Anterior cingulate cortex (tissue), 58 donors: Measurements from ENCODE around the gene OTOG.
A peak's percentile ranks its signal among the peaks of the same experiment; 100 is the strongest.

ENCODE experiments used
- DNase-seq, 58 donors: peaks; one replicate each; lab custom pipeline; 2025; lab: John Stamatoyannopoulos, UW

Gene OTOG

GRCh38 chr11:17533778-17534415, 13.2 kb upstream of the OTOG start:
- DNase-seq = no peak

DNA sequence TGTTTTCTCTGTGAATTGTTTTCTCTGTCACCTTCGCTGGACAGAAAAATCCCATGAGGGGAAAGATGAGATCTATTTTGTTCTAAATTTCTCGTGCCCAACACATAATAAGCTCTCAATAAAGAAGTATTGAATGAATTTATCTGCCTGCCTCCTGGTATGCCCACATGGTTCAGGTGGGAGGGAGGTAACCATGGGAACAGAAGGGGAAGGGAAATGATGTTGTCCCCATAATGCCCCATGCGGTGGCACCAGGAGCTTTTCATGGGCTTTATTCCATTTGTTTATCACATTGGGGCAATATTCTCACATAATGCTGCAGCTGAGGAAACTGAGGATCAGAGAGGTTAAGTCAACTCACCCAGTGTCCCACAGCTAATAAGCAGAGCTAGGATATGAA, 11.6 kb upstream of the OTOG start:
- peak in 1 of 58 donors; percentile 3 for DNase-seq

DNA sequence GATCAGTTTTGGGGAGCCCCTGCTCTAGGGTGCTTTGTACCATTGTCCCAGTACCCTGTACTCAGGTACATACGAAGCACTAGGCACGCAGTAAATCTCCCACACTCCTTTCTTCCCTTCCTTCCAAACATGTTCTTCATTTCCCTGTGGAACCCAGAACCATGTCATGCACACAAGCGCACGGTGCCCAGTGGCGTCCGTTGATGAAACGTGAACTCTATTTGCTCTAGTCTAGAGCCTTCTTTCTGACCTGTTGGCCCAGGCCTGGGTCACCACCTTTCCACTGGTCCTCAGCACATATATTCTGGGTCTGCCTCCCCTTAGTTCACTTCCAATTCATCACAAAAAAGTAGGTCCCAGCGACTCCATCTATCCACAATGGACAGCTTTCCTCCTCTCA, 9.8 kb upstream of the OTOG start:
- DNase-seq = no peak

GRCh38 chr11:17538054-17538453, 9.0 kb upstream of the OTOG start:
- DNase-seq = no peak

DNA sequence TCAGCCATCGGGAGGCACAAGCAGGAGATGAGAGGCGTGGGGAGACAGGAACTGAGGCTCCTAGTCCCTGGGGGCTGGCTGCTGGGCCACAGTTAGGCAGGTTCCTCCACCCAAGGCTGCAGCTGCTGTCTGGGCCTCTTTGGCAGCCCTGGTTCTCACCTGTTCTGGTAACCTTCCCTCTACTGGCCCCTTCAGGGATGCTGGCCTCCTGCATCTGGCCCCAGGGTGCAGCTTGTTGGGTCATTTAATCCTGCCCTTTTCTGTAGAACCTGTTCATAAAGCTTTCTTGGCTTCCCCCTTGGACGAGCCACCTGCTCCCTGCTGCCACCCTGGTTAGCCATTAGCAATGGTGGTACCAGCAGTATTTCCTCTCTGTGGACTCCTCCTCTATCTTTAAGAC, 8.3 kb upstream of the OTOG start:
- no peak for DNase-seq

- DNase-seq = no peak
These were observed 6.3 kb upstream of the OTOG start for GRCh38 chr11:17540807-17541206.

GRCh38 chr11:17541330-17541885, 5.7 kb upstream of the OTOG start:
- DNase-seq = peak in 1 of 58 donors; percentile 12

DNA sequence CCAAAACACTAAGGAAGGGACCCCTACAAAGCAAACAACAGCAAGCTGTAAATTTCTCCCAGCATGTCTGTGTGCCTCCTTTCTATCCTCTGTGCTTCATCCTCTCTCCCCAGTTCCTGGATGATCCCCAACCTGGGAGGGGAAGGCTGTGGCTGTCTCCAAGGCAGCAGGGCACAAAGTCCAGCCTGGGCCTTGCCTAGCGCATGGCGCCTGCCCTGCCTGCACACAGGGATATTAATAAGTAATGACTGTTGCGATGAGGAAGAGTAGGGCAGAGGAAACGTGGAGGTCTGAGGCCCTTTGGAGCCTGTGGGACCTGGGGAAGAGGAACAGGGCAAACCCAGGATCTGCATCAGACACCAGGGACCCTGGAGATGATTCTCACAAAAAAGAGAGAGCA, 4.8 kb upstream of the OTOG start:
- DNase-seq = peak in 1 of 58 donors; percentile 34

- DNase-seq = no peak
These were observed 4.0 kb upstream of the OTOG start for GRCh38 chr11:17543041-17543440.

DNA sequence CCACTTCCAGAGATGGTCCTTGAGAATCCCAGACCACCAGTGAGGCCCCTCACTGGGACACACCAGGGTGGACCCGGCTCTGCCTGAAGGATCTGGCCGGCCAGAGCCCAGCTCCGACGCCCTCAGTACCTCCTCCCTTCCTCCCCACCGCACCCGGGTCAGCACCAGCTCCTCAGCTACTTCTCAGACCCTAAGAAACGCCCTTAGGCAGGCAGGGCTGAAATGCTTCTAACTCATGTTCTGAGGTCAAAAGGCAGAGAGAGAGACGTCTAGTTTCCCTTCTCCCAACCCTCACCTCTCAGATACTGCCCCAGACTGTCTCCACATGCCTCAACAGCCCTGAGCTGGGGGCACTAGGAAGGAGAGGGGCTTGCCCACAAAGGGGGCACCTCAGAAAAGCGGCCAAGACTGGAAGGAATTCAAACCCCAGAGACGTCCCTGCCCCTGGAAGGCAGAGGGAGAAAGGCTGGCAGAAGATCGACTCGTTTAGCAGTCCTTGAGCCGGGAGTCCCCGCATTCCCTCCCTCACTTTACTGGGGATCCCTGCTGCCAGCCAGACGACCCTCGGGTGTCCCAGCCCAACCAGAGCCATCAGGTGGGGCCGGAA, 3.4 kb upstream of the OTOG start:
- DNase-seq = no peak

DNA sequence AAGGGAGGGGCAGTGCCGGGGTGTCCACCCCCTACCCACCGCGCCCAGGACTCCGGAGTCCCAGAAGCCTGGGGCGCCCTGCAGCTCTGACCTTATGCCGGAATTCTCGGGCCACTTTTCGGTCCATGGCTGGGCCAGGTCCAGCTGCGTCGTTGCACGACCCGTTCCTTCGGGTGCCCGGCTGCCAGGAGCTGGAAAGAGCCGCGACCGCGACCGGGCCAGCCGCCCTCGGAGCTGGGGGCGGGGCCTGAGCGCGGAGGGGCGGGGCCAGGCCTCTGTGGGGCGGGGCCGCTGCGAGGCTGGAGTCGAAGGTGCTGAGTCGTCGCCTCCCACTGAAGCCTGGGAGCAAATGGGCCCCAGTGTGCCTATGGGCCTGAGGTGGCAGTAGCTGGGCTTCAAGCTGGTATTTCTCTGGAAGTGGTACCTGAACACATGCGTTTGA, 2.9 kb upstream of the OTOG start, which contains the start of gene USH1C:
USH1C (minus strand) TSS at position 236 of the 442 bp plus-strand sequence; CDS start at position 127, 109 bp downstream.
- peak in 3 of 58 donors; percentile 16 to 30 (median 18) for DNase-seq

GRCh38 chr11:17546240-17546639, 819 bp upstream of the OTOG start:
- no peak for DNase-seq

DNA sequence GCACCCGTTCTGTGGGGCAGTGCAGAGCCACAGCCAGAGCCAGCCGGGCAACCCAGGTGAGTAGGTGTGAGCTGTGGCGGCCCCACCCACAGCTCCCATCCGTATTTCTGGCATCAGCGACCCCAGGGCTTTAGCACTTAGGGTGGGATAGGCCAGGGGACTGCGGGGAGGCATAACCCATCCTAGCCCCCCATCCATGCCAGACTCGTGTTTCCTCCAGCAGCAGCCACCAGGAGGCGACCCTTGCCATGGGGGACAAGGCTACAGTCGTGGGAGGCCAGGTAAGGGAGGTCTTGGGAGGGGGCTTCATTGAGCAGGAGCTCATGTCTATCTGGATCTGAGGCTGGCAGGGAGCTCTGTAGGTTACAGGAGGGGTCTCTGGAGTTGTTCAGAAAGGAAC, 873 bp downstream of the OTOG start:
- no peak for DNase-seq

DNA sequence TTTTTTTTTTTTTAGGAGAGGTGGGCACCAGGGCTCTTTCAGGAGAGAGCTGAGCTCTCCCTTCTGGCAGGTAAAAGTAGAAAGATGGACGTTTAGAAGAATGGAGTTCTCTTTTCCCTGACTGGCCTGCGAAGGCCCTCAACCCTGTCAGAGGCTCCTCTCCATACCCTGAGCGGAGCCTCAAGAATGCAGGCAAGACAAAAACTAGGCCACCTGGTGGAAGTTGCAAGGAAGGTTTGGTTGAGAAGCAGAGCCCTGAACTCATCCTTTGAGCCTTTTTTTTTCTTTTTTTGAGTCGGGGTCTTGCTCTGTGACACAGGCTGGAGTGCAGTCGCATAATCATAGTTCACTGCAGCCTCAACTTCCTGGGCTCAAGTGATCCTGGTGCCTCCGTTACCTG, 1.4 kb downstream of the OTOG start:
- no peak for DNase-seq

DNA sequence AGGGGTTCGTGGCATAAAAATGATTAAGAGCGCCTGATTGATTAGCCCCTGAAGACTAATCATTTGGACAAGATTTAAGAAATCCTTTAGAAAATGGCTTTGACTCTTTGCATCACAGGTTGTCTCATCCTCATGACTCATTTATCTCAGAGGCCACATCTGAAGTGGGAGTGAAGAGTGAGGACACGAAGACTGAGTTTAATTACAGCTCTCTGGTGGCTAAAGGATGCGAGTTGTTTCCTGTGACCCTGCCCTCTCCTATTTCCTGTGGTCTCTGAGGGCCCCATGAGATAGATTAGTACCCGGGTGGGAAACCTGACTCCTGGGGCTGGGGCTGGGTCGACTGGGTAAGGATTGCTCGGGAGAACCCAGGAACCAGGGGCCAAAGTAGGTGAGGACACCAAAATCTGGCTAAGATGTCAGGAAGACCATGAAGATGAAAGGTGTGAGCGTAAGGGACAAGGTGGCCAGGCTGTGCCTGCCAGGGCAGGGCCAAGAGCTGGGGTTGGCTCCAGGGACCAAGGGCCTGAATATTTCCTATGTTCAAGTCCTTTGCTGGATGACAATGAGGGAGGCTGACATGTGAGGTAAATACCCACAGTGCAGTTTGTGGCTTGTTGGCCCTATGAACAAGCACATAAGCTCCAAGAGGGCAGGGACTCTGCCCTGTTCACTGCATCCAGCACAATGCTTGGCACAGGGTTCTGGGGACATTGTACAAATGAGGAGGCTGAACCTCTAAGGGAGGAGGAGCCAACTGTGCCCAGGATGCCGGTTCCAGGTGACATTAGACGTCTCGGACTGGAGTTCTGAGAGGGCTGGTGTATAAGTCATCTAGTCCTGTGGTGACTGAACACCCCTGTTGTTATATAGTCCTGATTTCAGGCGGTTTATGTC, 3.6 kb downstream of the OTOG start:
- no peak for DNase-seq

GRCh38 chr11:17551347-17552040, 4.4 kb downstream of the OTOG start:
- DNase-seq = no peak

DNA sequence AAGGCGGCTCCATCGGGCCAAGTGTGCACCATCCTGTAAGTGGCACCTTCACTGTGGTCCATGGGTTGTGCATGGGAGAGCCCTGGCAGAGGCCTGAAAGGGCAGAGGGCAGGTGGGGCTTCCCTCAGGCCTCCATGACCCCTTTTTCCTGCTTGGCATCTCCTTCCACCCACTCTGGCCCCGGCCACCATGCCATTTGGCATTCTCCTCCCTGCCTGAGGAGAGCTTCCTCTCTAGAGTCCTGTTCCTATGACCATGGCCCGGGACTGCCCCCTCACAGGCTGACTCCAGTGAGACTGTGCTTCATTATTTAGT, 4.9 kb downstream of the OTOG start:
- no peak for DNase-seq

DNA sequence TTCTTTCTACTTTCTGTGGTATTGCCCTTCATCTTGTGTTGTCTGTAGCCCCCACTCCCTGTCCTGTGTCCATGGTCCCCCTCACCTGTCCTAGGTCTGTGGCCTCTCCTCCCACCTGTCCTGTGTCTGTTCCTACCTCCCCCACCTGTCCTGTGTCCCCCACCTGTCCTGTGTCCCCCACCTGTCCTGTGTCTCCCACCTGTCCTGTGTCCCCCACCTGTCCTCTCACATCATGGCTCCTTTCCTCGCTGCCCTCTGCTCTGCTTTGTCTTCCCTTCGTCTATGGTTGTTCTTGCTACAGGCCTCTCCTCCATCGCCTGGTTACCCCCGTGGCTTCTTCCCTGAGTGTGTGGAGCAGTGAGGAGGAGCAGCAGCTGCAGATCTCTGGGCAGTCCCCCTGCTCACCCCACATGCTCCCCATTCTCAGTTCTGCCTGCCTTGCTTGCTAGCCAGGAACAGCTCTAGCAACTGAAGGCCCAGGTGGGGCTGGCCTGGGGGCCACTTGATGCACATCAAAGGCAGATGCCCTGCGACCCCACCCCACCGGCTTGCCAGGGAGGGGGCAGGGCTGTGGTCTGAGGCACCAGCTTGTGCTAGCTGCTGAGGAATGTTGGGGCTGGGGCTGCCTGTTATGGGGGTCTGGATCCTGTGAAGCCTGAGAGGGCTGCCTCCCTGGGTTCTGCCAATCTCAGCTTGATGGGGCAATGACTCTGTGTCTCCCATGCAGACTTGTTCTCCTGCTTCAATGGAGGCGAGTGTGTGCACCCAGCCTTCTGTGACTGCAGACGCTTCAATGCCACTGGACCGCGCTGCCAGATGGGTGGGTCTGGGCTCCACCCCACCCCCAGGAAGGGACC, 5.6 kb downstream of the OTOG start:
- no peak for DNase-seq

GRCh38 chr11:17553249-17553546, 6.1 kb downstream of the OTOG start:
- DNase-seq = no peak

DNA sequence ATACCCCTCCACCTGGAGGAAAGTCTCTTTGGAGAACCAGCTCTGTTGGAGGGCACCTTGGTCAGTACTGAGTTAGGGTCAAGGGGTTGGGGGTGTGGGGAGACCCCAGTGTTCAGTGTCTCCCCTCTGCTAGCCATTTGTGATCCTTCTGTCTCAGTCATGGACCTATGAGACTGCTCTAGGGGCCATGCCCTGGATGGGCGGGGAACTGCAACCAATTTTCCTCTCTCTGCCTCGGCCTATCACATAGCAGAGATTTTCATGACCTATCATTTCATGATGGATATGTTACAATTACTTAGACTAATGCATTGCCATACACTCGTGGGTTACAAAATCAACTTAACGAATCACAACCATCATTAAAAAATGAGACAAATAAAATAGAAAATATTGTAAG, 7.4 kb downstream of the OTOG start:
- no peak for DNase-seq
